Testis (tissue), 3 donors: ENCODE measurements around the gene SP3. TPM values are rescaled to one million over a fixed set of nuclear protein-coding genes. Genes with fewer than 3 reads are reported as not detected.

ENCODE experiments used
- DNase-seq: peaks from one replicate; pipeline ENCODE4 v3.0.0-alpha.2; 2019
- H3K27ac ChIP-seq, 2 donors: fragments of 200-600 bp; sonication (generic); one replicate each; pipeline ENCODE4 v1.5.1; 2019
- H3K27me3 ChIP-seq: fragments of 200-600 bp; sonication (generic); one replicate; pipeline ENCODE4 v1.5.1; 2019
- H3K36me3 ChIP-seq: fragments of 200-600 bp; sonication (generic); one replicate; pipeline ENCODE4 v1.5.1; 2017; ENCODE audit warnings: low read depth; ENCODE audit errors: missing control alignments
- H3K4me1 ChIP-seq: fragments of 200-600 bp; sonication (generic); one replicate; pipeline ENCODE4 v1.5.1; 2019
- H3K4me3 ChIP-seq, 2 donors: fragments of 200-600 bp; sonication (generic); one replicate each; pipeline ENCODE4 v1.5.1; 2017 to 2019
- H3K9me3 ChIP-seq: fragments of 200-600 bp; sonication (generic); one replicate; pipeline ENCODE4 v1.5.1; 2017
- CTCF ChIP-seq, 3 experiments: fragments of 450-650 bp in 2 of 3; fragments of 200-600 bp in 1 of 3; sonication (generic) in 1 of 3; IDR thresholded peaks; one replicate each; pipeline ENCODE4 v1.5.1; 2016 to 2019; ENCODE audit warnings: antibody characterized with exemption in 3 of 3, mild to moderate bottlenecking in 2 of 3, moderate library complexity in 1 of 3
- POLR2A ChIP-seq: fragments of 450-650 bp; IDR thresholded peaks from one replicate; pipeline ENCODE4 v1.6.1; 2017; ENCODE audit warnings: antibody characterized with exemption, mild to moderate bottlenecking, moderate library complexity
- WGBS, 2 donors: methylation state at CpG; one replicate each; pipeline ENCODE4 v1.1.5; 2018; 5-methylcytosine and 5-hydroxymethylcytosine counted together
- intact Hi-C: fragments of 100-400 bp; cut with DNase I; formaldehyde crosslinking; loops from one replicate; pipeline ENCODE4 v1.15.1; 2023; ENCODE audit warnings: low total_unique reads
- polyA plus RNA-seq: library from polyadenylated mRNA; stranded (reverse); fragments of 350-450 nt; fragmentation: Illumina TruSeq; extraction: RNeasy Lipid Tissue Mini Kit (QIAGEN cat#74804); gene quantifications from one replicate; pipeline ENCODE4 v1.2.3, GENCODE V29; 2014; ENCODE audit warnings: low read depth, low replicate concordance; ENCODE audit not compliant: insufficient read depth
- total RNA-seq, 2 donors: library from RNA; depleted of rRNA; stranded (reverse); fragments of >200 nt; gene quantifications; one replicate each; pipeline ENCODE4 v1.2.3, GENCODE V29; 2016

The SP3 gene
- total and polyA plus RNA-seq, 3 donors from 2014 or later, result 48.1 to 142 (median 135) TPM

GRCh38 chr2:173903601-173904394 lies 61.4 kb downstream of the SP3 start:
- Histone ChIP-seq H3K27ac (no peak overlapping the region), H3K4me1 (no peaks in the 10 kb centered on the region), H3K9me3 (no peaks in the 10 kb centered on the region), H3K36me3 (no peaks in the 10 kb centered on the region), H3K27me3 (no peaks in the 10 kb centered on the region), H3K4me3 (no peak overlapping the region)
- DNase-seq, result no peak
- WGBS, 2 donors, result 78 to 83% methylated on average over 13 of the region's 13 CpGs
- intact Hi-C loops, result no loop called here
- no peak for TF ChIP-seq POLR2A
- TF ChIP-seq CTCF (IDR thresholded peaks at IDR 0.05), result no peak

- TF ChIP-seq POLR2A, result no peak
- TF ChIP-seq CTCF (IDR thresholded peaks at IDR 0.05), result no peak
- intact Hi-C loops, result no loop called here
- H3K27ac ChIP-seq, result no peak overlapping the region
- 86 to 95% methylated on average over 12 of the region's 12 CpGs for WGBS, 2 donors
- no peak for DNase-seq
- H3K4me3 ChIP-seq, result no peak overlapping the region
- no peaks in the 10 kb centered on the region for H3K36me3 ChIP-seq
- no peaks in the 10 kb centered on the region for H3K9me3 ChIP-seq
- no peaks in the 10 kb centered on the region for H3K27me3 ChIP-seq
- no peaks in the 10 kb centered on the region for H3K4me1 ChIP-seq
Observed at GRCh38 chr2:173898996-173899395, 66.2 kb downstream of the SP3 start.

GRCh38 chr2:173898178-173898668 lies 67.0 kb downstream of the SP3 start:
- no peak overlapping the region for H3K27ac ChIP-seq
- no peaks in the 10 kb centered on the region for H3K27me3 ChIP-seq
- 68% methylated on average over 5 of the region's 5 CpGs for WGBS, 2 donors
- no peaks in the 10 kb centered on the region for H3K36me3 ChIP-seq
- no peak overlapping the region for H3K4me3 ChIP-seq
- H3K9me3 ChIP-seq, result no peaks in the 10 kb centered on the region
- TF ChIP-seq CTCF (IDR thresholded peaks at IDR 0.05) (no peak), POLR2A (no peak)
- intact Hi-C loops, result no loop called here
- DNase-seq, result no peak
- no peaks in the 10 kb centered on the region for H3K4me1 ChIP-seq

- 86 to 96% methylated on average over 2 of the region's 2 CpGs for WGBS, 2 donors
- Histone ChIP-seq H3K9me3 (no peaks in the 10 kb centered on the region), H3K36me3 (no peaks in the 10 kb centered on the region)
Observed at GRCh38 chr2:173896755-173897154, 68.4 kb downstream of the SP3 start.

More at GRCh38 chr2:173896755-173897154, 68.4 kb downstream of the SP3 start:
- DNase-seq, result no peak
- Histone ChIP-seq H3K4me1 (no peaks in the 10 kb centered on the region), H3K4me3 (no peak overlapping the region), H3K27me3 (no peaks in the 10 kb centered on the region), H3K27ac (no peak overlapping the region)
- no peak for TF ChIP-seq CTCF (IDR thresholded peaks at IDR 0.05)
- TF ChIP-seq POLR2A, result no peak
- intact Hi-C loops, result no loop called here
